Omental fat pad (tissue), 4 donors: Measurements from ENCODE around the gene STOML1. TPM values are rescaled to one million over a fixed set of nuclear protein-coding genes. Genes with fewer than 3 reads are reported as not detected.
"Not testable (repeated sequence)": the region's sequence is repeated elsewhere in the genome, so short reads cannot be mapped to it uniquely, and the experiment has no call there.

ENCODE experiments used
- ATAC-seq: fragments of 150-250 bp; one replicate; pipeline ENCODE4 v1.9.1; 2016; ENCODE audit warnings: mild to moderate bottlenecking, moderate library complexity; ENCODE audit not compliant: low FRiP score
- DNase-seq: peaks from one replicate; pipeline ENCODE4 v3.0.0-alpha.2; 2019; ENCODE audit warnings: low spot score
- CTCF ChIP-seq, 3 donors: fragments of 450-650 bp; IDR thresholded peaks; one replicate each; pipeline ENCODE4 v1.5.1; 2016 to 2017; ENCODE audit warnings: antibody characterized with exemption in 3 of 3, mild to moderate bottlenecking in 3 of 3, moderate library complexity in 2 of 3
- total RNA-seq, 4 donors: library from RNA; depleted of rRNA; stranded (reverse); fragments of >200 nt; gene quantifications; one replicate each; pipeline ENCODE4 v1.1.0, GENCODE V29; 2016

The STOML1 gene
- total RNA-seq, 4 donors from 2014 or later = 9.8 to 24.0 (median 15.9) TPM

- DNase-seq (no peak), ATAC-seq (peak; percentile 42)
- no peak for TF ChIP-seq CTCF (IDR thresholded peaks at IDR 0.05)
Observed at GRCh38 chr15:73941044-73941443, 51.1 kb downstream of the STOML1 start.

- no peak for TF ChIP-seq CTCF (IDR thresholded peaks at IDR 0.05)
- ATAC-seq = no peak
- no peak for DNase-seq
Observed at GRCh38 chr15:73940061-73940981, 51.8 kb downstream of the STOML1 start.

DNA sequence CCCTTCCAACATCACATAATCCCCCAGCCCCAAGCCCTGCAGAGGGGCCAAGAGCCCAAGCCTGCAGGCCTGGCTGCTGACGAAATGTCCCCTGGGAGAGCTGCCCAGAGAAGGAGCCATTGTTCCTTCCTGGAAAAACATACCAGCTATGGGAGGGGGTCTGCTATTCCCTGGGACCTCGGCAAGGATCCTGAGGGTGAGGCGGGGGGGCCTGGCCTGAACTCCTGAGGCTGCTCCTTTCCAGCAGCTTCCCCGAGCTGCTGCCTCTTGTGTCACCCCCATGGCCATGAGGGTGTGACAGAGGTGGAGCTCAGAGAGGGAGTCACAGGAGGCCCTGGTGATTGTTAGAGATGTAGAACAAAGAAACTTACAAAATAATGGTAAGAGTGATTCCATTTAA, 53.0 kb downstream of the STOML1 start:
- TF ChIP-seq CTCF (IDR thresholded peaks at IDR 0.05) = no peak
- ATAC-seq (no peak), DNase-seq (no peak)

DNA sequence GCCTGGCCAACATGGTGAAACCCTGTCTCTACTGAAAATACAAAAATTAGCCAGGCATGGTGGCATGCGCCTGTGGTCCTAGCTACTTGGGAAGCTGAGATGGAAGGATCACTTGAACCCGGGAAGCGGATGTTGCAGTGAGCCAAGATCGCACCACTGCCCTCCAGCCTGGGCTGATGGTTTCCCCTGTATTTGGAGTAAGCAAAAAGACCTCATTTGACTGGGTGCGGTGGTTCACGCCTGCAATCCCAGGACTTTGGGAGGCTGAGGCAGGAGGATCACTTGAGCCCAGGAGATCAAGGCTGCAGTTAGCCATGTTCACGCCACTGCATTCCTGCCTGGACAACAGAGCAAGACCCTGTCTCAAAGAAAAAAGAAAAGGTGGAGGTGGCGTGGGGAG, 53.6 kb downstream of the STOML1 start:
- not testable (repeated sequence) for ATAC-seq, DNase-seq

DNA sequence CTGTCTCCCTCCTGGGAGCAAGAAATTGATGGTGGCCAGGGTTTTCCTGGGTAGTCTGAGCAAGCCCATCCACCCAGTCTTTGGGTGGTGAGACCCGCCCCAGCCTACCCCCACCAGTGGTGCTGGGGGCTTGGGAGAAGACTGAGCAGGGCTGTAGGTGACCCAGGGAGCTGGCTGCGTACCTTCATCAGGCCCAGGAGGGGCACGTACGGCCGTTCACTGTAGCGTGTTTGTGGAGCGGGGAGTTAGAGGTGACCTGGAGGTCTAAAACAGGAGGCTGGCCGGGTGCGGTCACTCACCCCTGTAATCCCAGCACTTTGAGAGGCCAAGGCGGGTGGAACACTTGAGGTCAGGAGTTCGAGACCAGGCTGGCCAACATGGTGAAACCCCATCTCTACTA, 54.4 kb downstream of the STOML1 start:
- no peak for TF ChIP-seq CTCF (IDR thresholded peaks at IDR 0.05)
- no peak for ATAC-seq
- DNase-seq = no peak

GRCh38 chr15:73937296-73937695, 54.8 kb downstream of the STOML1 start:
- no peak for ATAC-seq
- no peak for DNase-seq
- TF ChIP-seq CTCF (IDR thresholded peaks at IDR 0.05) = no peak

- ATAC-seq (no peak), DNase-seq (no peak)
- TF ChIP-seq CTCF (IDR thresholded peaks at IDR 0.05) = no peak
Observed at GRCh38 chr15:73936588-73937290, 55.4 kb downstream of the STOML1 start.
